ENCODE measurements around the gene TAF1B.
"Not testable (repeated sequence)": the region's sequence is repeated elsewhere in the genome, so short reads cannot be mapped to it uniquely, and the experiment has no call there.

TAF1B gene

GRCh38 chr2:9820020-9820973 lies 23.0 kb upstream of the TAF1B start:
- Histone ChIP-seq H3K4me3 (ENCODE audit: low read length) (no peak overlapping the region), H3K36me3 (ENCODE audit: control insufficient read depth, low read depth, low read length) (no peaks in the 10 kb centered on the region), H3K9ac (ENCODE audit: low read length) (no peak overlapping the region), H3K9me3 (ENCODE audit: control insufficient read depth, low read depth, low read length) (no peaks in the 10 kb centered on the region), H3K4me1 (ENCODE audit: control insufficient read depth, low read depth, low read length) (no peaks in the 10 kb centered on the region), H3K27ac (ENCODE audit: low read length) (no peak overlapping the region), H3K27me3 (ENCODE audit: control insufficient read depth, insufficient read depth, low read length) (no peaks in the 10 kb centered on the region)

DNA sequence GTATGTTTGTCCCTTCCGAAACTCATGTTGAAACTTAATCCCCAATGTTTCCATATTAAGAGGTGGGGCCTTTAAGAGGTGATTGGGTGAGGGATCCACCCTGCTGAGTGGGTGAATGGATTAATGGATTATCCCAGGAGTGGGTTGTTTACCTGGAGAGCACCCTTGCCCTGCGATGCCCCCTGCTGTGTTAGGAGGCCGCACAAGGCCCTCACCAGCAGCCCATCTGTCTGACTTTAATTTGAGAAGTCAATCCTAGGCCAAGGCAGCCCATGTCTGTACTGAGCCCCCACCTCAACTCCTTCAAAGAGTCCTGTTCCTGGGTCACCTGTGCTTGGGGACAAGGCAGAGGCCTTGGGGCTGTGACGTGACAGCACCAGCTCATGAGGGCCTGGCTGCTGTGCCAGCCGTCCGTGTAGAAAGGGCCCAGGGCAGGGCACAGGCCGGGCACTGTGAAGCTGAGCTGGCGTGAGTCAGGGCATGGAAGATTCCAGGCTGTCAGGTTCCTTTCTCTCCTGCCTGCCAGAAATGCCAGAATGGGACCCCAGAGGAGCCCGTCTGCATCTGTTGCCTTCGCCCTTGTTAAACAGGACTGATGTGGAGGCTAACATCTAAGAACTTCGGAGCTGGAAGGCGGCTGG lies 21.3 kb upstream of the TAF1B start:
- H3K4me1 ChIP-seq (ENCODE audit: control insufficient read depth, low read depth, low read length) = no peaks in the 10 kb centered on the region
- no peak overlapping the region for H3K9ac ChIP-seq (ENCODE audit: low read length)
- no peaks in the 10 kb centered on the region for H3K27me3 ChIP-seq (ENCODE audit: control insufficient read depth, insufficient read depth, low read length)
- H3K4me3 ChIP-seq (ENCODE audit: low read length) = no peak overlapping the region
- H3K9me3 ChIP-seq (ENCODE audit: control insufficient read depth, low read depth, low read length) = no peaks in the 10 kb centered on the region
- H3K27ac ChIP-seq (ENCODE audit: low read length) = no peak overlapping the region
- H3K36me3 ChIP-seq (ENCODE audit: control insufficient read depth, low read depth, low read length) = no peaks in the 10 kb centered on the region

DNA sequence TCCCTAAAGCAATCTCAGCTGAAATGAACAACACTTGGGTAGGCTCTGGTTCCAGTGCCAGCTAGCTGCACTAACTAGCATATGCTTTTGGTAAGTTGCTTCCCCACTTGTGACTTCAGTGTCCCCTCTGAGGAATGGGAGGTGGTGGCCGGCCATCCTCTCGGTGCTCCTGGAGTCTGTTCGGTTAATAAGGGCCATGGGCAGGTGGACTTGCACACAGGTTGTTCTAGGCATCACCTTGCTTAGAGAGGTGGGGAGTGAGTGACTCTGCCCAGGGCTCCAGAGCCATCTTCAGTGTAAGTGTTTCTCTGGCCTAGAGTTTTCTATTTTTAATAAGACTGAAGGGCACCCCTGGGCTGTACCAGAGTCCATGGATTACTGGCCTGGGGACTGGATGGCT lies 18.8 kb upstream of the TAF1B start:
- Histone ChIP-seq H3K27me3 (ENCODE audit: control insufficient read depth, insufficient read depth, low read length) (no peaks in the 10 kb centered on the region), H3K36me3 (ENCODE audit: control insufficient read depth, low read depth, low read length) (no peaks in the 10 kb centered on the region), H3K27ac (ENCODE audit: low read length) (no peak overlapping the region), H3K9me3 (ENCODE audit: control insufficient read depth, low read depth, low read length) (no peaks in the 10 kb centered on the region), H3K9ac (ENCODE audit: low read length) (no peak overlapping the region), H3K4me1 (ENCODE audit: control insufficient read depth, low read depth, low read length) (no peaks in the 10 kb centered on the region), H3K4me3 (ENCODE audit: low read length) (no peak overlapping the region)

- H3K36me3 ChIP-seq (ENCODE audit: control insufficient read depth, low read depth, low read length) = no peaks in the 10 kb centered on the region
- H3K9me3 ChIP-seq (ENCODE audit: control insufficient read depth, low read depth, low read length) = no peaks in the 10 kb centered on the region
- no peaks in the 10 kb centered on the region for H3K4me1 ChIP-seq (ENCODE audit: control insufficient read depth, low read depth, low read length)
- H3K9ac ChIP-seq (ENCODE audit: low read length) = no peak overlapping the region
- no peak overlapping the region for H3K4me3 ChIP-seq (ENCODE audit: low read length)
- no peak overlapping the region for H3K27ac ChIP-seq (ENCODE audit: low read length)
- H3K27me3 ChIP-seq (ENCODE audit: control insufficient read depth, insufficient read depth, low read length) = no peaks in the 10 kb centered on the region
Measured at GRCh38 chr2:9824956-9825720, 18.1 kb upstream of the TAF1B start.

DNA sequence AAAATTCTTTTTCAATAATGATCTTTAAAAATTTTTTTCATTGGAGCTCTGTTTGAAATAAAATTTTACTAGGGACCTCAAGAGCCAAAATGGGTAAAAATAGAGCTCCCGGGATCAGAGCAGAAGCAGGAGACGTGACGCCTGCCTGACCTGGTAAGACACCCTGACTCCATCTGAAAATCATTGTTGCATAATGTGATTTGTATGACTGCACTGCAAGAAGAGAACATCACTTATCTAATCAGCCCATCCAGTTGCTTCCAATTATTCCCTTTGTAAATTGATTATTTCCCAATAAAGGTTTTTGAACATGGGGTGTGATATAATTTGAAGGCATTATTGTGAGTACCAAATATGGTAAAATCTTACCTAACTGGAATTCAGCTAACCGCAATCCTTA lies 17.1 kb upstream of the TAF1B start:
- no peaks in the 10 kb centered on the region for H3K27me3 ChIP-seq (ENCODE audit: control insufficient read depth, insufficient read depth, low read length)
- no peaks in the 10 kb centered on the region for H3K9me3 ChIP-seq (ENCODE audit: control insufficient read depth, low read depth, low read length)
- no peak overlapping the region for H3K27ac ChIP-seq (ENCODE audit: low read length)
- H3K36me3 ChIP-seq (ENCODE audit: control insufficient read depth, low read depth, low read length) = no peaks in the 10 kb centered on the region
- no peak overlapping the region for H3K4me3 ChIP-seq (ENCODE audit: low read length)
- H3K4me1 ChIP-seq (ENCODE audit: control insufficient read depth, low read depth, low read length) = no peaks in the 10 kb centered on the region
- no peak overlapping the region for H3K9ac ChIP-seq (ENCODE audit: low read length)

DNA sequence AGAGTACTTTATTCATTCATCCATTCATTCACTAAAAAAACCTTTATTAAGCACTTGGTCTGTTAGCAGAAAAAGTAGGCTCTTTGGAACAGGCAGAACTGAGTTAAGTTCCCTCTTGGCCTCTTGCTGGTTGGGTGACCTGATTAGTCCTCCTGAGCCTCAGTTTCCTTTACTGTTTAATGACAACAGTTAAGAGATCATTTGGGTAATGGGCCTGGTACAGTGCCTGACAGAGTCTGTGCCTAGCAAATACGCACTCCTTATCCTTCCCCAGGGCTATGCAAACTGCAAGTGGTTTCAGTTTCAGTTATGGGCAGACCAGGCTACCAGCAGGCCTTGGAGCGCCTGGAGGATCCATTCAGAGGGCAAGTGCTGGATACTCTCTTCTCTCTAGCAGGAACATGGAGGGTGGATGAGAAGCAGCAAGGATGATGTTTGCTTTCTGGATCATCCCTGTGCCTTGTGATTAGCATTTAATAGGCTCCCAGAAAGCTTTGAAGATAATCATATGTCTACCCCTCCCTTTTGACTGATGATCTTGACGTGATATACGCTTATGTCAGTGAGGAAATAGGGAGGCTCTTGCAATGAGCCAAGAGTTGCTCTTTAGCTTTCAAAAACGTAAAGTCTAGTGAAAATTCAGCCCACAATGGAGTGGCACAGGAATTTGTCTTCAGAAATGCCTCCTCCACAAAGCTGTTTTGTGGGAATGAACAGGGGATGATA lies 12.4 kb upstream of the TAF1B start:
- Histone ChIP-seq H3K4me3 (ENCODE audit: low read length) (no peak overlapping the region), H3K9ac (ENCODE audit: low read length) (no peak overlapping the region), H3K36me3 (ENCODE audit: control insufficient read depth, low read depth, low read length) (no peaks in the 10 kb centered on the region), H3K27me3 (ENCODE audit: control insufficient read depth, insufficient read depth, low read length) (no peaks in the 10 kb centered on the region), H3K9me3 (ENCODE audit: control insufficient read depth, low read depth, low read length) (no peaks in the 10 kb centered on the region), H3K27ac (ENCODE audit: low read length) (no peak overlapping the region), H3K4me1 (ENCODE audit: control insufficient read depth, low read depth, low read length) (peaks cover 8% of the 10 kb centered on the region)

GRCh38 chr2:9831670-9832069 lies 11.6 kb upstream of the TAF1B start:
- Histone ChIP-seq H3K9me3 (ENCODE audit: control insufficient read depth, low read depth, low read length) (no peaks in the 10 kb centered on the region), H3K9ac (ENCODE audit: low read length) (no peak overlapping the region), H3K4me1 (ENCODE audit: control insufficient read depth, low read depth, low read length) (peaks cover 8% of the 10 kb centered on the region), H3K4me3 (ENCODE audit: low read length) (no peak overlapping the region), H3K27me3 (ENCODE audit: control insufficient read depth, insufficient read depth, low read length) (no peaks in the 10 kb centered on the region), H3K27ac (ENCODE audit: low read length) (no peak overlapping the region), H3K36me3 (ENCODE audit: control insufficient read depth, low read depth, low read length) (no peaks in the 10 kb centered on the region)

GRCh38 chr2:9832586-9832985 lies 10.7 kb upstream of the TAF1B start:
- no peak overlapping the region for H3K4me3 ChIP-seq (ENCODE audit: low read length)
- no peak overlapping the region for H3K9ac ChIP-seq (ENCODE audit: low read length)
- no peak overlapping the region for H3K27ac ChIP-seq (ENCODE audit: low read length)
- no peaks in the 10 kb centered on the region for H3K36me3 ChIP-seq (ENCODE audit: control insufficient read depth, low read depth, low read length)
- no peaks in the 10 kb centered on the region for H3K27me3 ChIP-seq (ENCODE audit: control insufficient read depth, insufficient read depth, low read length)
- no peaks in the 10 kb centered on the region for H3K9me3 ChIP-seq (ENCODE audit: control insufficient read depth, low read depth, low read length)
- H3K4me1 ChIP-seq (ENCODE audit: control insufficient read depth, low read depth, low read length) = peaks cover 8% of the 10 kb centered on the region

GRCh38 chr2:9835068-9835467 lies 8.2 kb upstream of the TAF1B start:
- H3K9me3 ChIP-seq (ENCODE audit: control insufficient read depth, low read depth, low read length); H3K27ac ChIP-seq (ENCODE audit: low read length); H3K27me3 ChIP-seq (ENCODE audit: control insufficient read depth, insufficient read depth, low read length); H3K4me3 ChIP-seq (ENCODE audit: low read length); H3K36me3 ChIP-seq (ENCODE audit: control insufficient read depth, low read depth, low read length); H3K9ac ChIP-seq (ENCODE audit: low read length); H3K4me1 ChIP-seq (ENCODE audit: control insufficient read depth, low read depth, low read length): not testable (repeated sequence)

GRCh38 chr2:9836074-9836473 lies 7.2 kb upstream of the TAF1B start:
- no peaks in the 10 kb centered on the region for H3K9me3 ChIP-seq (ENCODE audit: control insufficient read depth, low read depth, low read length)
- no peak overlapping the region for H3K9ac ChIP-seq (ENCODE audit: low read length)
- H3K27me3 ChIP-seq (ENCODE audit: control insufficient read depth, insufficient read depth, low read length) = no peaks in the 10 kb centered on the region
- no peaks in the 10 kb centered on the region for H3K36me3 ChIP-seq (ENCODE audit: control insufficient read depth, low read depth, low read length)
- peaks cover 8% of the 10 kb centered on the region for H3K4me1 ChIP-seq (ENCODE audit: control insufficient read depth, low read depth, low read length)
- no peak overlapping the region for H3K4me3 ChIP-seq (ENCODE audit: low read length)
- no peak overlapping the region for H3K27ac ChIP-seq (ENCODE audit: low read length)

- peaks cover 7% of the 10 kb centered on the region for H3K4me1 ChIP-seq (ENCODE audit: control insufficient read depth, low read depth, low read length)
- no peak overlapping the region for H3K27ac ChIP-seq (ENCODE audit: low read length)
- no peaks in the 10 kb centered on the region for H3K9me3 ChIP-seq (ENCODE audit: control insufficient read depth, low read depth, low read length)
- no peak overlapping the region for H3K4me3 ChIP-seq (ENCODE audit: low read length)
- no peaks in the 10 kb centered on the region for H3K27me3 ChIP-seq (ENCODE audit: control insufficient read depth, insufficient read depth, low read length)
- H3K9ac ChIP-seq (ENCODE audit: low read length) = no peak overlapping the region
- no peaks in the 10 kb centered on the region for H3K36me3 ChIP-seq (ENCODE audit: control insufficient read depth, low read depth, low read length)
Measured at GRCh38 chr2:9836517-9836916, 6.8 kb upstream of the TAF1B start.

Data from iPS-18a (cell line).